ENCODE data around the gene ELK4. TPM values are rescaled to one million over a fixed set of nuclear protein-coding genes. Genes with fewer than 3 reads are reported as not detected.

The ELK4 gene
- total and polyA plus RNA-seq, 2 experiments from 2014 or later: 5.1 to 19.7 TPM

GRCh38 chr1:205672970-205673369 is 41.2 kb upstream of the ELK4 start:
- no peaks in the 10 kb centered on the region for H3K36me3 Mint-ChIP-seq (ENCODE audit: low read depth)
- H3K4me1 Mint-ChIP-seq: peaks cover 69% of the 10 kb centered on the region
- H3K27ac ChIP-seq (ENCODE audit: low read depth): peak overlapping the region; percentile 62
- H3K9me3 Mint-ChIP-seq: no peaks in the 10 kb centered on the region
- no peaks in the 10 kb centered on the region for H3K36me3 ChIP-seq (ENCODE audit: insufficient read depth)
- peaks cover 57% of the 10 kb centered on the region for H3K4me1 ChIP-seq (ENCODE audit: insufficient read depth)
- H3K9me2 ChIP-seq (ENCODE audit: insufficient read depth): no peaks in the 10 kb centered on the region
- peaks cover 50% of the 10 kb centered on the region for H3K79me2 ChIP-seq (replicated peaks; ENCODE audit: insufficient read depth)
- peak overlapping the region; percentile 56; the same call in 1 of the 2 replicates for H3K4me2 ChIP-seq
- H4K20me1 ChIP-seq (replicated peaks; ENCODE audit: insufficient read depth): peaks cover 4% of the 10 kb centered on the region; the same call in 1 of the 2 replicates
- H3K27me3 ChIP-seq (ENCODE audit: insufficient read depth): no peaks in the 10 kb centered on the region
- peaks cover 16% of the 10 kb centered on the region for H3K27me3 Mint-ChIP-seq (ENCODE audit: insufficient read depth, low read depth, poor library complexity)
- TF ChIP-seq NANOG (IDR thresholded peaks at IDR 0.05; ENCODE audit: borderline replicate concordance) (no peak), REST (IDR thresholded peaks at IDR 0.05; ENCODE audit: unreplicated experiment) (no peak), STAT1 (IDR thresholded peaks at IDR 0.05; ENCODE audit: unreplicated experiment) (no peak), EZH2phosphoT487 (IDR thresholded peaks at IDR 0.05; ENCODE audit: unreplicated experiment) (no peak), ZNF462 (CRISPR knock-in tag; IDR thresholded peaks at IDR 0.05) (no peak), ETS1 (IDR thresholded peaks at IDR 0.05) (no peak), POLR2AphosphoS5 (IDR thresholded peaks at IDR 0.05; ENCODE audit: low read depth) (no peak), EZH2 (IDR thresholded peaks at IDR 0.05; ENCODE audit: low read depth, unreplicated experiment) (no peak)
- no peaks in the 10 kb centered on the region for H3F3A ChIP-seq (replicated peaks; ENCODE audit: low read depth)
- H3K27ac Mint-ChIP-seq: 0 out of 2 replicates have a peak overlapping the region, but pooled peaks have one; percentile 74
- ATAC-seq: no peak
- H2AFZ ChIP-seq: no peak overlapping the region
- DNase-seq (ENCODE audit: low spot score): no peak
- H3K4me3 Mint-ChIP-seq: no peak overlapping the region
- no peak overlapping the region for H3K4me3 ChIP-seq

Data from GM23338 (cell line).